Ramos (cell line): Measurements from ENCODE around the gene SCLY.

Experiments
- in situ Hi-C: fragments of 300-500 bp; cut with MboI; formaldehyde crosslinking; loops from one replicate; pipeline ENCODE4 v1.14.3; 2022; ENCODE audit warnings: low sequenced_read_pairs; ENCODE audit not compliant: unreplicated experiment

SCLY gene

GRCh38 chr2:238123218-238123971 lies 62.6 kb downstream of the SCLY start:
- in situ Hi-C loops, result no loop called here

- in situ Hi-C loops, result no loop called here
Observed at GRCh38 chr2:238123991-238124470, 63.2 kb downstream of the SCLY start.

GRCh38 chr2:238124488-238125126 lies 63.8 kb downstream of the SCLY start:
- in situ Hi-C loops, result no loop called here

GRCh38 chr2:238125127-238125885 lies 64.5 kb downstream of the SCLY start:
- in situ Hi-C loops, result no loop called here

DNA sequence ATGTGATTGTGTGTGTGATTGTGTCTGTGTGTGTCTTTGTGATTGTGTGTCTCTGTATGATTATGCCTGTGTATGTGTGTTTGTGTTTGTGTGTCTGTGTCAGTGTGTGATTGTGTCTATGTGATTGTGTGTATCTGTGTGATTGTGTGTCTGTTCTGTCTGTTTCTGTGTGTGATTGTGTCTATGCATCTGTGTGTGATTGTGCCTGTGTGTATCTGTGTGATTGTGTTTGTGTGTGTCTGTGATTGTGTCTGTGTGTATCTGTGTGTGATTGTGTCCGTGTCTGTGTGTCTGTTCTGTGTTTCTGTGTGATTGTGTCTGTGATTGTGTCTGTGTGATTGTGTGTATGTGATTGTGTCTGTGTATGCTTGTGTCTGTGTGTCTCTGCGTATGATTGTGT lies 65.5 kb downstream of the SCLY start:
- in situ Hi-C loops, result no loop called here

DNA sequence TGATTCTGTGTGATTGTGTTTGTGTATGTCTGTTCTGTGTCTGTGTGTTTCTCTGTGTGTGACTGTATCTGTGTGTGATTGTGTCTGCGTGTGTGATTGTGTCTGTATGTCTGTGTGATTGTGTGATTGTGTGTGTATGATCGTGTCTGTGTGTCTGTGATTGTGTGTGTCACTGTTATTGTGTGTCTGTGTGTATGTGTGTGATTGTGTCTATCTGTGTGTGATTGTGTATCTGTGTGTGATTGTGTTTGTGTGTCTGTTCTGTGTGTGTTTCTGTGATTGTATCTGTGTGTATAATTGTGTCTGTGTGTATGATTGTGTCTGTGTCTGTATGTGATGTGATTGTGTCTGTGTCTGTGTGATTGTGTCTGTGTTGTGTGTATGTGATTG lies 66.0 kb downstream of the SCLY start:
- in situ Hi-C loops, result no loop called here

DNA sequence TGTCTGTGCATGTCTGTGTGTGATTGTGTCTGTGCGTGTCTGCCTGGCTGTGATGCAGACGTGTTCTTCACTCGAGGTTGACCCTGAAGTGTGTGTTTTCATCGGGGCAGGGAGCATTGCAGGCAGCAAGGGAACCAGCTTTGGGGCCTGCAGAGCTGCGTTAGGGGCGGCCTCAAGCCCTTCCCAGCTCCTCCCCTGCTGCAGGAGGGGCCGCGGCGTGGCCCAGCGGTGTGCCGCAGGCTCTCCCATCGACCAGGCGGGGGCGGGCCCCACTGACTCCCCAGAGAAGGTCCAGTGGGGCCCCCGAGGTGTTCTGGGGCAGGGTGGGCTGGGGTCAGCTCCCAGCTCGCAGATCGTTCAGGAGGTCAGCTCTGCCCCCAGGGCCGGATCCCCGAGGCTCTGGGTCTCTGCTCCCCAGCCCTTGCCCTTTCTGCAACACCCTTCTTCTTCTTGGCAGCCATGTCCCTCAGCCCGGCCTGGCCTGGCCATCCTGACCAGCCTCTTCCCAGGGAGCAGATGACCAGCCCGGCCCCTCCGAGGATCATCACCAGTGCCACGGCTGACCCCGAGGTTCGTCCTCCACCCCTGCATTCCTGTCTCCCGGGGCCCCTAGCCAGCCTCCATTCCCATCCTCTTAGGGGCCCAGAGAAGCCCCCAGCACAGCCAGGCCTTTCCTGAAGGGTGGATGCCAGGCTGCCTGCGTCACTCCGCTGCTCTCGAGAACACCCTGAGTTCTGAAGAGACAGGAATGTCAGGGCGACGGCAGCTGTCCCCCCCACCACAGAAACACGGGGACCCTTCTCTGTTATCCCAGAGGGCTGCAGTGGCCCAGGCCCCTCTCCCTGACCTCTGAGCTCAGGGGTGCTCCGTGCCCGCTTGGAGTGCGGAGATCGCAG lies 66.6 kb downstream of the SCLY start:
- in situ Hi-C loops, result no loop called here

DNA sequence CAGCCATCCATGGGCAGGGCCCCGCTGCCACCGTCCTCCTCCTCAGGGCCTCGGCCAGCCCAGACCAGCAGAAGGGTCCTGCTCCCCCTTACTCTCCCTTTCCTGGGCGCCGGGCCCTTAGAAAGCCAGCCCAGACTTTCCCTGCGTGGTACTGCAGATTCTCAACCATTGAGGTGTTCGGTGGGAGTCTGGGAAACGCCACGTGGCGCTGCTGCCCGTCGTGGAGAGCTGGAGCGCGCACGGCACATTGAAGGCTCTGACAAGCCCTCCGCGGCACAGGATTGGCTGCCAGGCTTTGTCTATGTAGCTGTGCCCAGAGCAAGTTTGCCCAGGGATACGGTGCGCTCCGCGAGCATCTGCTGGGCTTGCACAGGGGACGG lies 67.2 kb downstream of the SCLY start:
- in situ Hi-C loops, result no loop called here

DNA sequence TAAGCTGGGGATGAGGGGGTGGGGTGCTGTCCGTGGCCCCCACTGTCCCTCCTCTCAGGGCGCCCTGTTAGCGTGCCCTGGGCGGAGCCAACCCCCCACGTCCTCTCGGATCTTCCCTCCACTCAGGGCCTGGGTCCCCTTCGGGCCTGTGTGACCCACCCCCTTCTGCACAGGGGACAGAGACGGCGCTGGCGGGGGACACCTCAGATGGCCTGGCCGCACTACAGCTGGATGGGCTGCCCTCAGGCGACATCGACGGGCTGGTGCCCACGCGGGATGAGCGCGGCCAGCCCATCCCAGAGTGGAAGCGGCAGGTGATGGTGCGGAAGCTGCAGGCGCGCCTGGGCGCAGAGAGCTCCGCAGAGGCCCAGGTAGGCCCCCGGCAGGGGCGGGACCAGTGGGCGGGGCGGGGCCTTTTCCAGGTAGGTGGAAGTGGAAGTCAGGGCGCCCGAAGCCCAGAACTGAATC lies 67.8 kb downstream of the SCLY start:
- in situ Hi-C loops, result no loop called here

GRCh38 chr2:238129166-238130010 lies 68.6 kb downstream of the SCLY start:
- in situ Hi-C loops, result no loop called here

DNA sequence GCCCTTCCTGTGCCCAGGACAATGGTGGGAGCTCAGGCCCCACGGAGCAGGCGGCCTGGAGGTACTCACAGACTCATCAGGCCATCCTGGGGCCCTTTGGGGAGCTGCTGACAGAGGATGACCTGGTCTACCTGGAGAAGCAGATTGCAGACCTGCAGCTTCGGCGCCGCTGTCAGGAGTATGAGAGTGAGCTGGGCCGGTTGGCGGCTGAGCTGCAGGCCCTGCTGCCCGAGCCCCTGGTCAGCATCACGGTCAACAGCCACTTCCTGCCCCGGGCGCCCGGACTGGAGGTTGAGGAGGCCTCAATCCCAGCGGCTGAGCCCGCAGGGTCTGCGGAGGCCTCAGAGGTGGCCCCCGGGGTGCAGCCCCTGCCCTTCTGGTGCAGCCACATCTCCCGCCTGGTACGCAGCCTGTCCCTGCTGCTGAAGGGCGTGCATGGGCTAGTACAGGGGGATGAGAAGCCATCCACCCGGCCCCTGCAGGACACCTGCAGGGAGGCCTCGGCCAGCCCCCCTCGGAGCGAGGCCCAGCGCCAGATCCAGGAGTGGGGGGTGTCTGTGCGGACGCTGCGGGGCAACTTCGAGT lies 69.4 kb downstream of the SCLY start:
- in situ Hi-C loops, result no loop called here

DNA sequence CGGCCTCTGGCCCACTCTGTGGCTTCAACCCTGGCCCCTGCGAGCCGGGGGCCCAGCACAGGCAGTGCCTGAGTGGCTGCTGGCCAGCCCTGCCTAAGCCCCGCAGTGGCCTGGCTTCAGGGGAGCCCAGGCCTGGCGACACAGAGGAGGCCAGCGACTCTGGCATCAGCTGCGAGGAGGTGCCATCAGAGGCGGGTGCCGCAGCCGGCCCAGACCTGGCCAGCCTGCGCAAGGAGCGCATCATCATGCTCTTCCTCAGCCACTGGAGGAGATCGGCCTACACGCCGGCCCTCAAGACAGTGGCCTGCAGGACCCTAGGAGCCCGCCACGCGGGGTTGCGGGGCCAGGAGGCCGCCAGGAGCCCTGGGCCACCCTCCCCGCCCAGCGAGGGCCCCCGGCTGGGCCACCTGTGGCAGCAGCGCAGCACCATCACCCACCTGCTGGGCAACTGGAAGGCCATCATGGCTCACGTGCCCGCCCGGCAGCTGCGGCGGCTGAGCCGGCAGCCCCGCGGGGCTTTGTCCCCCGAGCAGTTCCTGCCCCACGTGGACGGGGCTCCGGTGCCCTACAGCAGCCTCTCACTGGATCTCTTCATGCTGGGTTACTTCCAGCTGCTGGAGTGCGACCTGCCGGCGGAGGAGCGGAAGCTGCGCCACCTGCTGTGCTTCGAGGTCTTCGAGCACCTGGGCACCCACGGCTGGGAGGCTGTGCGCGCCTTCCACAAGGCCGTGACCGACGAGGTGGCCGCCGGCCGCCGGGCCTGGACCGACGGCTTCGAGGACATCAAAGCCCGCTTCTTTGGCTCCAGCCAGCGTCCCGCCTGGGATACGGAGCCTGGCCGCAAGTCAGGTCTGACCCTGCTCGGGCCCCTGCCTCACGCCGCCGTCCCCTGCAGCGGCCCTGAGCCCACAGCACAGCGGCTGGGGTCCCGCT lies 70.2 kb downstream of the SCLY start:
- in situ Hi-C loops, result no loop called here

DNA sequence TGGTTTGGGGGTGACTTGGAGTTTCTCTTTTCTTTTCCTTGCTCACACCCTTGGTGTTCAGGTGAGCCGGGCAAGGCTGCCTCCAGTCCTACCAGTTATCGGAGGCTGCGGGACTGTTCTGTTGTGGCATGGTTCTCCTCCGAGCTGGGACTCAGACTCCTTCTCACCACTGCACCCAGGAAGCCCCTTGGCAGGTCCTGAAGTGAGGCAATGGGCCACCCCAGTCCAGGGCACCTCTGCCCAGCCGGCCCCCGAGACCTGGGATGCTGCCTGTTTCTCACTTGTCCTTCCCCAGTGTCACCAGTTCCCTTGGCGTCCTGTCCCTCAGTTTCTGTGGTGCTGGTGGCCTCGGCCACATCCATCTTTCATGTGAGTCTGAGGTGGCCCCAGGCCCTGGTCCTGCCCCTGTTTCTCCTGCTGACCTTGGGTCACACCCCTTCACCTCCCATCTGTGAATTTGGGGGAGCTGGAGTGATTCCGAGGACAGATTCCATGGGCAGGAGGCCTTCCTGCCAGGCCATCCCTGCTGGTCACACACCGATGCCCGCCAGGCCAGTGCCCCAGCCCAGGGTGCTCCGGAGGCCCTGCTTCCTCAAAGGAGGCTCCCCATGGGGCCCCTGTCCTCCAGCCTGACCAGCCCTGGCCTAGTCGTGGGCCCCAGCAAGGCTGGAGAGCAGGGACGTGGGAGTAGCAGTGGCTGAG lies 71.1 kb downstream of the SCLY start:
- in situ Hi-C loops, result no loop called here

DNA sequence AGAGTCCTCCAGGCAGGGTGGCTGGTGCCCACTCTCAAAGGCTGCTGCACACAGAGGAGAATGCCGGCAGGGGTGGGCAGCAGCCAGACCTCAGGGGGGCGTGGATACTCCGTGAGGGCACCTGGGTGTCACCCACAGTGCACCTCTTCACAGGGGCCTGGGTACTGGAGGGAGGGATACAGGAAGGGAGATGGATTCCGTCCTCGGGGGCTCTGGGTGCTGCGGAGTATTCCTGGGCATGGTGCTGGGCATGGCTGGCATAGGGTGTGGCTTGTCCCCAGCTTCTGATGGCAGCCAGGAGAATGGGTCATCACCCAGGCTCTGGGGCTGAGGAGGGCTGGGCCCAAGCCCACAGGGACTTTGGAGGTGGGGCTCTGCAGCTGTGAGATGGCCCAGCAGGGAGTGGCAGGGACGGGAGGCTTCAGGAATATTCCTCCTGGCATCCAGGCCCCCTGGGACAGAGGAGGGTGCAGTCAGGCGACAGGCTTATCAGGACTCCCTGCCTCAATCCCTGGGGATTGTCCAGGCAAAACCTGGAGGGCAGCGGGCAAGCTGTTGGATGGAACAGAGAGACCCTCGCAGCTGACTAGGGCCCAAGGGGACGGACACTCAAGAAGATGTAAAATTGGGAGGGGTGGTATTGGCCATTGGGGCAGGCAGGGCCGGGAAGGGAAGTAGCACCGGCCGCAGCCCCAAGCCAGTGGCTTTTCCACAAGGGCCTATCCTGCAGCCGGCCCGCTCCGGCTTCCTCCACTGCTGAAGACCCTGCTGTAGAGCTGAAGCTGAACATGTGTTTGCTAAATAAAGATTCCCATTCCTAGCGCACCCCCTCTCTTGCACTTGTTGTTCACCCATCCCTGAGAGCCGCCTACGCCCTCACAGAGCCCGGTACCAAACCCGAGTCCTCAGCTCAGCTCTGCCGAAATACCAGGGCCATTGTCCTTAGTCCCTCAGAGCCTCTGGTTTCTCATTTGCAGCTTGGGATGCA lies 72.0 kb downstream of the SCLY start:
- in situ Hi-C loops, result no loop called here

DNA sequence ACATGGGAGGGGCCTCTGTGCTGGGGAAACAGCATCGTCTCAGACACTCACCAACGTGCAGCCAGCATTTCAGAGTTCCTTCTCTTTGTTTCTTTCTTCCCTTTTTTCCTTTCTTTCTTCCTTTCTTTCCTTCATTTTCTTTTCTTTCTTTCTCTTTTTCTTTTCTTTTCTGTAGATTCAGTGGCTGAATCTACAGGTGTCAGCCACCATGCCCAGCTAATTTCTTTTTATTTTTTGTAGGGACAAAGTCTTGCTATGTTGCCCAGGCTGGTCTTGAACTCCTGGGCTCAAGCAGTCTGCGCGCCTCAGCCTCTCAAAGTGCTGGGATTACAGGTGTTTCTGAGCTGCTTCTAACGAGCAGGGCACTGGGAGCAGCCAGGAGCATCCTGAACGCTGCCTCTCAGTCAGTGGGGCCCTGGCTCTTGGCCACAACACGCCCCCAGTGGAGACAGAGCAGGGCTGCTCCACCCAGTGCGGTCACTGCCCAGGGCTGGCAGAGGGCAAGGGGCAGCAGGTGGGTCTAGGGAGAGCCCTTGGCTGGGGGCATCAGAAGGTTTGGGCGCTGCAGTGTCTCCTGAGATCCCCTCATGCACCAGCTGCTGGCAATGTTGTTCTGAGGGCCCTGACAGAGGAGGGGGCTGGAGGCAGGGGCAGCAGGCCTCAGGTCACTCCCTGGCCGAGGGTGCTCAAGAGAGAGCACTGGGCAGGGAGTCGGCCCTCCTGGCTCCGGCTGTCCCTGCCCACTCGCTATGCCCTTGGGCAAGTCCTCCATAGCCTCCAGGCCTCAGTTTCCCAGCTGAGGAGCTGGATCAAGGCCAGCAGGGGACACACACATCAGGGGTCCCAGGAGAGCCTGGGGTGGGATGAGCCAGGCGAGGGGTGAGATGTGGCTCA lies 72.9 kb downstream of the SCLY start:
- in situ Hi-C loops, result no loop called here
